ELR (cell line): ENCODE results near the gene TDRKH.

ENCODE experiments used
- DNase-seq: peaks from one replicate; pipeline ENCODE4 v3.0.0-alpha.2; 2015; ENCODE audit warnings: low read depth

Gene TDRKH, protein sequence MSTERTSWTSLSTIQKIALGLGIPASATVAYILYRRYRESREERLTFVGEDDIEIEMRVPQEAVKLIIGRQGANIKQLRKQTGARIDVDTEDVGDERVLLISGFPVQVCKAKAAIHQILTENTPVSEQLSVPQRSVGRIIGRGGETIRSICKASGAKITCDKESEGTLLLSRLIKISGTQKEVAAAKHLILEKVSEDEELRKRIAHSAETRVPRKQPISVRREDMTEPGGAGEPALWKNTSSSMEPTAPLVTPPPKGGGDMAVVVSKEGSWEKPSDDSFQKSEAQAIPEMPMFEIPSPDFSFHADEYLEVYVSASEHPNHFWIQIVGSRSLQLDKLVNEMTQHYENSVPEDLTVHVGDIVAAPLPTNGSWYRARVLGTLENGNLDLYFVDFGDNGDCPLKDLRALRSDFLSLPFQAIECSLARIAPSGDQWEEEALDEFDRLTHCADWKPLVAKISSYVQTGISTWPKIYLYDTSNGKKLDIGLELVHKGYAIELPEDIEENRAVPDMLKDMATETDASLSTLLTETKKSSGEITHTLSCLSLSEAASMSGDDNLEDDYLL

DNA sequence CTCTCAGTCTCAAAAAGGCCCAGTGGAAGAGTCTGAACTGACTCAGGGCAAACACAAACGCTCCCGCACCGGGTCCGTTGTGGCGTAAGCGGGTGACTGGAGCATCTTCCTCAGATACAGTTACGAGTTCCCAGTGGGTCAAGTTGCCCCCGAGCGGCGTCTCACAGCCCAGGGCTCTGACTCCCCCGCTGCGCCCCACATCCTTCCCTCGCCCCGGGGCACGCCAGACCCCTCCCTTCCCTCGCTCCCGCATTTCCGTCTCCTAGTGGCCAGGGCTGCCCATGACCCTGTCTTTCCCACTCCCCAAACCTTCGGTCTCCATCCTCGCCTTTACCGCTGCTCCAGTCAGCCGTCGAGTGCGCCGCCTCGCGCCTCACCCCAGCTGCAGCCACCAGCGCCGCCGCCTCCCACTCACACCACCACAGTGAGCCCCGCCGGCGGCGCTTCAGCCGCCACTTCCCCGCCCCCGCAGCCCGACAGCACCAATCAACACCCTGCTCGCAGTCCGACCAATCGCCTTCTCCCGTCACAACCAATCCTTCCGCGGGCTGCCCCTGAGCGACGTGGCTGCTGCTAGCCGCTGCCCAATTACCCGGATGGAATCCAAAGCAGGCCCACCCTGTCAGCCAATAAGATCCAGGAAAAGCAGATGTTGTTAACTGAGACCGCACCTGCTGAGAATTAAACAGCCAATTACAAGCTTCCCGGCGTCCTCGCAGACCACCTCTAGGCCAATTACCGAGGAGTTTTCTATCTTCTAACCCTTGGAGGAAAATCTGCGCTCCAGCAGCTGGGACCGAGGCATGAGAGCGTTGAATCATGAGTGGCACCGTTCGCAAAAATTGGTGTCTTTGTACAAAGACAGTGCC lies at the start of gene TDRKH:
Gene TDRKH, minus strand, starts transcription at position 430 of the 869 bp plus-strand sequence. CDS start 7,478 bp downstream, outside the sequence.
- peak; percentile 100 for DNase-seq

DNA sequence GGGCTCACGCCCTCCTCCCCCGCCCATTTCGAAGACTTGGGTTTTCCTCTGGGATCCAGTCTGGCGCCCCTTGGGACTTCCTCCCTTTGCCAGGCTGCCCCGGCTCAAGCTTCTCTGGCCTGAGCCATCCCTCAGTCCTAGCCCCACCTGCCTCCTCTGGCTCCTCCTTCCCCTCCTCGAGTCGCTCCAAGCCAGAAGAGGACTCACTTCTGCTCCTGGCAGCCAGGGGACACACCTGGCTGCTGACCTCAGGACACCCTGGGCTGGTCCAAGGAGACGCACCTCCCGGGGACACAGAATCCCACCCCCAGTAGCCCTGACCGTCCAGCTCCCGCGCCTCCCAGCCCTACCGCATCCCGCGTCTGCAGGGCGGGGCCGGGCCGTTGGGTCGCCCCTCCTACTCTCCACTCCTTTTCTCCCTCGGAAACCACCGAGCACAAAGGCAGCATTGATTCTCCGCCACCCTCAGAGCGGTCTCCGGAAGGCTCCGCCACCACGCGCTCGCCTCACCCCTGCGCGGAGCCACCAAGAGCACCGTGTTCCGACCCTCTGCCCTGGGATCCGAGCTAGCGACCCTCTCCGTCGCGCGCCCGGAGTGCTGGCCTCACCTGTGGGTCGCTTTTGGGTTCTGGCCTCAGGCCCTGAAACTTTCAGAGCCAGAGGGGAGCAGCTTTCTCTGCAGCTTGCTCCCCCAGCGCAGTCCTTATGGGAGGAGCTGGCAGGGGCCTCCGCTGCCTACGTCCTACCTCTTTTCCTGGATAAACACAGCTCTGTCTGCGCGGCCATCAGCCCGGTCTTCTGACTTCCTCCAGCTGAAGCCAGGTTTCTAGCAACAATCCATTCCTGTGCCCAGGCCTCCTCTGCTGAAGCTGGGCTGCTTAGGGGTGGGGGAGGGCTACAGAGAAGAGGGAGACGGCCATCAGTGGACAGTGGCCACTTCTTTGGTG lies 49.4 kb upstream of the TDRKH start, which contains the start of gene C2CD4D:
Gene C2CD4D, minus strand, starts transcription at position 364 of the 947 bp plus-strand sequence. CDS start 831 bp downstream, outside the sequence.
- no peak for DNase-seq

DNA sequence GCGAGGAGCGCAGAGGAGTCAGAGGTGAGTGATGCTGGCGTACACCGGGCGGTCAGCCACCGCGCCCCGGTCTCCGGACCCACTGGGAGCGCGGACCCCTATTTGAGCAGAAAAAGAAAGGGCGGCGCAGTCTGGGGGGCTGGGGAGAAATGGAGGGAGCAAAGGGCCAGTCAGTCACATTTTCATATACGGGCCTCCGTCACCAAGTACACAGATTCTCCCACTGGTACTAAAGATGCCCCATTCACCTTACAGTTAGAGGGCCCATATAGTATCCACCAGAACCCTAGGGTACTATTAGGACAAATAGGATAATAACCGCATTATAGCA lies 48.7 kb upstream of the TDRKH start:
- DNase-seq = no peak

DNA sequence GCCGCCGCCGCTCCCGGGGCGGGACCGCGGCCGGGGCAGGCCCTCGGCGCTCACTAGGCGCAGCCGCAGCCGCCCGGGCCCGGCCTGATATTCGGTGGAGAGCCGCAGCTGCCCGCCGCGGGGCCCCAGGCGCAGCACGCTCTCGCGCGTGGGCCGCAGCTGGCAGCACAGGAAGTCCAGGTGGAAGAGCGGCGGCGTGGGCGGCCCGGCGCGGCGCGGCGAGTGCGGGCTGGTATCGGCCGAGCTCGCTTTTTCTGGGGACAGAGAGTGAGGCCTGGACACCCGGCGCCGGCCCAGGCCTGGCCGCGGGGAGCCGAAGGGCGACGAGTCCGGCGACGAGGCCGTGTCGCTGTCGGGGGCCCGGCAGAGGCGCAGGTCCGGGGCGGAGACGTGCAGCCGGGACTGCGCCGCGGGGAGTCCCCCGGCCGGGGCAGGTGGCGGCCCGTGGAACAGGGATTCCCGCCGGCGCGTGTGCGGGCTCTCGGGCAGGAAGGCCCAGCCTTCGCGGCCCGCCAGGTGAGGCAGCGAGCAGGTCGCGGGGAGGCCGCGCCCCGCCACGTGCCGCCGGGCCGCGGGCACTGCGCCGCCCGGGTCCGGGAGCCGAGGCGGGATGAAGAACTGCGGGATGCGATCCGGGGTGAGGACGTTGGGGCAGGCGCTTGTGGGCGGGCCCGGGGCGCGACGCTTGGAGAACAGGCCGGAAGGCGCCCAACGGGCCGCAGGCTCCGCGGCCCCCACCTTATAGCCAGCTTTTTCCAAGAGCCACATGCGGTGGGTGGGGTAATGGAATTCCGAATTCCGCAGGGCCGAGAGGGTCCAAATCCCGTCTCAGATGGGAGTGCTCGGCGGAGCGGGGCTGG lies 48.2 kb upstream of the TDRKH start:
- peak; percentile 40 for DNase-seq

DNA sequence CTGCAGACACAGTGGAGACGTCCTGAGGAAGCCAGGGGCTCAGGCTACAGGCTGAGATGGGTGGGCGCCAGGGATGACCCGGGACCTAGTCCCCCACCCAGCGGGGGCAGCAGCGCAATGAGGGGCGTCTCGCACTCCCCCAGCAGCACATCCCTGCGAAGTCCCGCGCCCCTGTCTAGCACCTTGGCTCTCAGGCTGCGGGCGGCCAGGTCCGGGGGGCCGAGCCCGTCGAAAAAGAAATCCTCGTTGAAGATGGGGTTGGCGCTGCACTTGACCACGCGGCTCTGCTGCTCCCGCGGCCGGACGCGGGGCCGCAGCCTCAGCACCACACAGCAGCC lies 47.6 kb upstream of the TDRKH start:
- DNase-seq = no peak

DNA sequence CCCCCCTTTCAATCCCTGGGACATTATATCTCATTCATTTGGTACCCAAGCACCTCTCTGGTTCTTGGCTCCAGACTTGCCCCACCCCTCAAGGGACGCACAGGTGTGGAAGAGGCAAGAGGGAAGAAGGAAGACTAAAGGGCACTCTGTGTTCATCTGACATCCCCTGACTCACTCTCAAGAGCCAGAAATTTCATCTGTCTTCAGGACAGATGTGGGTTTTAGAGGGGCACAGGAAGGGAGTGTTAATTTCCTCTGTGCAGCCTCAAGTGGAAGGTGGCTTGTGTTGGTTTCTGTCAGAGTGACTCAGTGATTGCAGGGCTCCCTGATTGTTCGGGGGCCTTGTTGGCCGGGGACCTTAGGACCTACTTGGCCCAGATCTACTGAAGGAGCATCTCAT lies 46.9 kb upstream of the TDRKH start:
- peak; percentile 15 for DNase-seq

DNA sequence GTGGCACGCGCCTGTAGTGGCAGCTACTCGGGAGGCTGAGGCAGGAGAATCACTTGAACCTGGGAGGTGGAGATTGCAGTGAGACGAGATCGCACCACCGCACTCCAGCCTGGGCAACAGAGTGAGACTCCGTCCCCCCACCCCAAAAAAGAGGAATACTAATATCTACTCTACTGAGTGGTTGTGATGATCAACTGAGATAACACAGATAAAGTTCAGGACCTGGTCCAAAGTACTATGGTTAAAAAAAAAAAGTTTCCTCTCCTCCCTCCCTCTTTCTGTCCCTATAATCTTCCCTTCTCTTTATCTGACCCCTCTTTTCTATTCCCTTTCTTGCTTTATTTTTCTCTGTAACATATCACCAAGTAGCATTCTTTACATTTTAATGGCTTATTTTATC lies 45.3 kb upstream of the TDRKH start:
- DNase-seq = no peak

DNA sequence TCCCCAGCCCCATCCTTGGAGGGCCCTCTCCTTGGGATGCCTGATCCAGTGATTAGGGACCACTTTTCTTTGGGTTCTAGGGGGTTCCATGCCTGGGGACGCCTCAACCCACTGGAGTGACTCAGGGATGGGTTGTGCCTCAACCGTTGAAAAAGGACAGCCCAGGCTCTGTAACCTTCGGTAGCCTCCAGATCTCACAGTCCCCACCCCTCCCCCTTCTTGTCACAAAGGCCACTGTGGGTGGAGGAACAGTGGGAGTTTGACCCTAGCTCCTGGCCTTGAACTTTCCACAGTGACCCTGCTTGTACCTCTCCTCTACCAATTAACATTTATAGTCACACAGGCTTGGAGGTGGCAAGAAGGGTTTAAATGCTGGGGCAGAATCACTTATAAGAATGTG lies 43.9 kb upstream of the TDRKH start:
- DNase-seq = no peak

DNA sequence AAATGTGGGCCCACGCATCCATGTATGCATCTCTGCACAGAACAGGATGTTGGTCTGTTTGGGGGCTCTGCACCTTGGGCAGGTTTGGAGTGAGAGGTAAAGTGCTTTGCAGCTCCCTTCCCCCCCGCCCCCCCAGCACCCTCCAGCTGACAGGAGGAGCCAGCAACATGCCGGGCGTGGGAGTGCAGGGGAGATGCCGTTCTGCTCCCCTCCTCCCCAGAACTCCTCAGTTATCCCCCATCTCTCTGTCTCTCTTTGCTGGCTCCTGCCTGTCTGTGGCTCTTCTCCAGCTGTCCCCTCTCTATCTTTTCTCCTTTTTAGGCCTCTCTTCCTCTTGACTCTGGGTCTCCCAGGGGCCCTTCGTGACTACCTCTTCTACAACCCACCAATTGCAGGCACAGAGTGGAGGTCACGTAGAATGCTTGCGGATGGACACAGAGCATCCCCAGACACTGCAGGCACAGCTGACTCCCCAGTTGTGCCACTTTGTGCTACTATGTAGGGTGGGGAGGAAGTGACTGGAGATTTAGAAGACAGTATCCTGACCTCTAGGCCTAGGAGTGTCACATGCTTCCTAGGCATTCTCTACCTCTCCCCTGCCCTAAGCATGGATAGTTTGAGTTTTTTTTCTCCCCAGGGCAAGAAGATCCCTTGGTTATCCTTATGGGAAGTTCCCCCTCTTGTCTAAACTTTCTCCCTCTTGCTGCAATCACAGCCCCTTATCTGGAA lies 43.0 kb upstream of the TDRKH start:
- no peak for DNase-seq

DNA sequence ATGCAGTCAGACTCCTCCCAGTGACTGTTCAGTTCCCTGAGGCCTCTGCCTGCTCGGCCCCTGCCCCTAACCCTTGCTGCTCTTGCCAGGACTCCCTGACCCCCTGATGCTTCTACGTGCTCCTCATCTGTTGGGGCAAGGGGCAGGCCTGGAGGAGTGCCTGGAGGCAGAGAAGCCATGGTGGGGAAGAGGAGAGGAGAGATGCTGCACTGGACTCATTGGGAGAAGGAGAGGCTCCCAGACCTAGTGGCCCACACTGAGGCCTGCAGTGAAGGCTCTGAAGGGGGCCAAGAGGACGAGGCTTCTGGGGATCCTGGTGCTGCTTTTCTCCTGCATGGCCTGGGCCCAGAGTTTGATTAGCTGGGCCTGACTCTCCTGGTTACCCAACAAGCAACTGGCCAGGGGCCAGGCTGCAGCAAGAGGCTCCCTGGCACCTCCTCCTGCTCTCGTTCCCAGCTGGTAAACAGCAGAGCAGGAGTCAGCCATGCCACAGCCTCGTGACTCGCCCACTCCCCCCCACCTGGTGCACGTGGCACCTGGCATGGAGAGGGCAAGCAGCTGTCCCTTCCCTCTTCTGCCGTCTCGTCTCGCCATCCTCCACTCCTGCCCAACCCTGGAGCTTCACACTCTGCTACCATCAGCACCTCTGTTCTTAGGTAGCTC lies 42.1 kb upstream of the TDRKH start:
- peak; percentile 15 for DNase-seq

DNA sequence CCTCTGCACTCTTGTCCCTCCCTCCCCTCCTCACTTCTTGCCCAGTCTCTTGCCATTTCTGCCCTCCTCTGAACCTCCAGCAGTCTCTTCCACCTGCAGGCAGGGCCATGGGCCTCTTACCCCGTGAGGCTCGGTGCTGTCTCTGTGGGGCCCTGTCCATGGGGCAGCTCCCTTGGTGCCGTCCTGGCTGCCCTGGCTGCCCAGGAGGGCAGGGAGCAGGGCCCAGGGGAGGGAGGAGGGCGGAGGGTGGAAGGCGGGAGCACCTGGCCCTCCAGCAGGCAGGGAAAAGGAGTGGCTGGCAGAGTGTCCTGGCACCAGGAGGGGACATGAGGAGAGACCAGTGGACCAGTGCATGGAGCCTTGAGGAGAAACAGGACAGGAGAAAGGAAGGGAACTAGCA lies 41.3 kb upstream of the TDRKH start, which contains the start of gene RORC:
Gene RORC, minus strand, starts transcription at position 198 of the 400 bp plus-strand sequence. Its CDS starts 38 bp downstream, at position 160.
- DNase-seq = no peak

DNA sequence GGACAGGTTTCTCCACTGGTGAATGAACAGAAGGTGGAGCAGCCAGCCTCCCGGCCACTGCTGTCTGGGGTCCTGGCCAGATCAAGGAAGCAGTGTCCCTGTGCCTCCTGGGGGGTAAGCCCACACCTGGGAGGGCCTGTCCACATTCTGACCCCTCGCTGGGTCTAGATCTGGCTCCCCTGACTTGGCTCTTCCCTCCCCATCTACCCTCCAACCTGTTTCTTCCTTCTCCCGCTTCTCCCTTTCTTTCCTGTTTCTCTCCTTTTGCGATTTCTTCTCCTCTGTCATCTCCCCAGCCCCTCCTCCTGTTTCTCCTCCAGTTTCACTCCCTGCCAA lies 40.9 kb upstream of the TDRKH start:
- DNase-seq = no peak

DNA sequence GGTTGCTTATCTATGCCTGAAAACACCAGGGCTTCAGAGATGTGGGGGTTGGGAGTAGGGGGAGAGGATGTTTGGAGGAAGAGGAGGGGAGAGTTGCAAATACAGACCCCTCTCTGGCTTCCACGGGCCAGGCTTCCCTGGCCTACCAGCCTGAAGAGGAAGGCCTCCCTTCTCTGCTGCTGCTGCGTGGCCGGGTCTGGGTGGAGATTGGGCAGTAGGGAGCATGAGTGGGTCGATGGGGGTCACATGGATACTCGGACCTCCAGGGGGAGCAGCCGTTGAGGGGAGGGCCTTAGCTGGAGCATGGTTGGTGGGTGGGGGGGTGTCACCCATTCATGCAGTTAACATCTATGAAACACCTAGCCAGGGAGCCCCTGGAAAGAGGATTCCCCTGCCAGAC lies 39.8 kb upstream of the TDRKH start:
- DNase-seq = no peak

DNA sequence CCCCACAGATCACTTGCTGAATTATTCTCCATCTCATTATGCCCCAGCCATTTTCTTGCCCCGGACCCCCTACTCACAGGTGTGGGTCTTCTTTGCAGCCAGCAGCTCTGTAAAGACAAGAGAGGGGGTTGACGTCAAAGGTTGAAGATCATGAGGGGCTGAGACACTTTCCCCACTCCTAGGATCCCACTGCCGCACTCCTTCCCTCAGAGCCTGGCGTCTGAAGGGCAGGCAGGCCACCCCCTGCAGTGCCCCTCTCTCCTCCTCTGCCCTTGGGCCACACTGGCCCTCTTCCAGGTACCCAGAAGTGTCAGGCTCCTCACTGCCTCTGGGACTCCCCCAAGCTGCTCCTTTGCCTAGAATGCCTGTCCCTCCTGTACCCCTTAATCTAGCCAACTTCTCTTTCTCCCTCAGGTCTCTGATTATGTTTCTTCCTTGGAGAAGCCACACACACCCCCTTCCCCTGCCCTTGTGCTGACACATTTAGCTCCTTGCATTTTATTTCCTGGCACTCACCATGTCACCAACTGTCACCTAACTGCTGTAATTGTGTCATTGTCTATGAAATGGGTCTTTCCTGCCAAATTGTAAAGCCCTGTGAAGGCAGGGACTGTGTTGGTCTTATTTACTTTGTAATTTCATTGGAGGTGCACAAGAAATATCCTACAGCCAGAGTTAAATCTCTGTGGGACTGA lies 39.2 kb upstream of the TDRKH start:
- no peak for DNase-seq

DNA sequence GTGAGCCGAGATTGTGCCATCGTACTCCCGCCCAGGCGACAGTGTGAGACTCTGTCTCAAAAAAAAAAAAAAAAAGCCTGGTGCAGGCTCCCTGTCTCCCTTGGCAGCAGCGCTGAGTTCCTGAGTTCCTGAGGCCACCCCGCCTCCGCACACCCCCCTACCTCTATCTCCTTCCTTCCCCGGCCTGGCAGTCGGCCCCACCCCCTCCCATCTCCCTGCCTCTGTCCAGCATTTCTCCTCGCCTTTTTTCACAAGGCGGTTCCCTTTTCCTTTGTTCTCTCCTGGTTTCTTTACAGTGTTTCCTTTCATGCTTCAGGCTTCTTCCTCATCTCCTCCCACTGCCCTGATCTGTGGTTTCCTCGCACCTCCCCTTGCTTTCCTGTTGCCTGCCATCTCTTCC lies 38.6 kb upstream of the TDRKH start:
- DNase-seq = peak; percentile 44

DNA sequence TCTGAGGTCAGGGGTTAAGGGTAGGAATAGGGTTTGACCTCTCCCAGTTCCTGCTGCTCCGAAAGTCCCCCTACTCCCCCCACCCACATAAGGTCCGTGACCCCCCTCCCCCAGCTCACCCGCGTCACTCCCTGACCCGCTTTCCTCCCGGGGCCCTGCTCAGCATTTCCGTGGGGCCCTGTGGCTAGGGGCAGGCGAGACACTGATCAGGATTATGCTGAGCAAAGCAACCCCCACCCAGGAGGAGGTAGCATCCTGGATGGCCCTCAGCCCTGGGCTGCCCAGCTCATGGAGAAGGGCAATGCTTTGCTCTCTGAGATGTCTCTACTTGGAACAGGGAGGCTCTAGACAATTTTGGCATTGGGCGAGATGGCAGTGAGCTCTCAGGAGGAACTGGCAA lies 37.6 kb upstream of the TDRKH start:
- DNase-seq = no peak

DNA sequence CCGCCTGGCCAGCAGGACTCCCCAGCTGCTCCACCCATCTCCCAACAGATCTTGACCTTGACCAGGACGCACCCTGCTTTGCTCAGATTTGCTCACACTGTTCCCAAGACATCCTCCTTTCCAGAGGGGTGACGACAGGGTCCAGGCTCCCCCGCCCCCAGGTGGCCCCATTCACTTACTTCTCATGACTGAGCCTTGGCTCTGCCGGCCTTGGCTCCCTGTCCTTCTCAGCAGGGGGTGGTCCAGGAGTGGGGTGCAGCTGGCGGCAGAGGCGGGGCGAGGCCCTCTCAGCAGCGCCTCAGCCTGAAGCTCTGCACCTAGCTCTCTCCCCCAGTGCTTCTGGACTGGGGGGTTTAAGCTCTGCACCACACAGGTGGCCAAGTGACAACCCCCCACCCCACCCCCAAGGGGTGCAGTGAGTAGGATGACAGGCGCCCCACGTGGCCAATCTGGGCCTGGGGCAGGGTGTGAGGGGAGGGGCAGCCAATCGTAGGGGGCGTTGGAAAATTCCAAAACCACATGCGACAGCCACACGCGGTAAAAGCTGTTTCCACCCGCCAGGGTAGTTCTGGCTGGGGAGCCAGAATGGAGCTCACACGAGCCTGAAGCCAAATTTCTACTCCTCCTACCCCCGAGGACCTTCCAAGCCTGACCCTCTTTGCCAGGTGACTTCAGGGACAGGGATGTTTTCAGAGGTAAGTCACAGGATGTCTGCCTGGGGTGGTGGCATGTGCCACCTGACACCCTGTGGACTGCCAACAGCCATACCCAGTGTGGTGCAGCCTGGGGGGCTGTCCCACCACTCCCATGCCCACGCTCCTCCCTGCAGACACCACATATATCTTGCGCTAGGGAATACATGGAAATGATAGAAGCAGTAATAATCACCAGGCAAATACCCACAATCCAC lies 35.7 kb upstream of the TDRKH start:
- no peak for DNase-seq

DNA sequence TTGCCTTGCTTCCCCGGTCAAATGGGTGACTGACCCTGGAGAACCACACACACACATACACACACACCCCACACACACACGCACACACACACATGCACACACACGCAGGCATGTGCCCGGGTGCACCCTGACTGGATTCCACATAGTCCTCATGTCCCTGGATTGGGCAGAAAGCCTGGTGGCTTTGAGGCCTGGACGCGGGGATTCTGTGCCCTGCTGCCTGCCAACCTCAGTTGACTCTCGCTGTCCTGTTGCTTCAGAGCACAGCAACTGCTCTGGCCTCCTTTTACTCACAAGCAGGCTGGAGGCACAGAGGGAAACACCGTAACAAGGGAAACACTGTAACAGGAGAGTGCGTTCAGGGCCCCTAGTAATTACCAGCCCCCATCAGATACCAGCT lies 34.9 kb upstream of the TDRKH start:
- DNase-seq = no peak
